Measurements from ENCODE around the gene USP31. TPM values are rescaled to one million over a fixed set of nuclear protein-coding genes. Genes with fewer than 3 reads are reported as not detected.

Gene USP31
- total and polyA plus RNA-seq, 2 of the 8 experiments (the other 6 are each of a cell fraction or from before 2014, with no cell fraction given): 6.7 to 19.0 TPM

- peaks cover 0 to 96% of the 10 kb centered on the region in 2 experiments; a peak in 2 of 4 replicates for H3K79me2 ChIP-seq (ENCODE audit: control insufficient read depth in 1 of 2, insufficient read depth in 2 of 2, low read length in 2 of 2)
- TF ChIP-seq POLR2AphosphoS5 (IDR thresholded peaks at IDR 0.05; ENCODE audit: low read depth, low read length): no peak
These were observed 7.1 kb downstream of the USP31 start for GRCh38 chr16:23141959-23142740.

More at GRCh38 chr16:23141959-23142740, 7.1 kb downstream of the USP31 start:
- Histone ChIP-seq H3K9ac (replicated peaks in 1 of 4; ENCODE audit: extremely low read depth in 1 of 4, low read depth in 3 of 4, low read length in 3 of 4) (no peak overlapping the region), H2BK20ac (ENCODE audit: low read length) (no peak overlapping the region), H3K23me2 (ENCODE audit: low read depth, low read length) (no peaks in the 10 kb centered on the region), H3K18ac (ENCODE audit: extremely low read depth, low read length) (no peak overlapping the region), H3K27ac (ENCODE audit: low read depth, low read length) (no peak overlapping the region), H2AK5ac (ENCODE audit: low read depth, low read length) (no peak overlapping the region), H3K9me3 (ENCODE audit: insufficient read depth in 2 of 2, low read depth in 1 of 2, low read length in 1 of 2) (no peaks in the 10 kb centered on the region), H4K8ac (ENCODE audit: extremely low read depth, insufficient read depth, low read length) (no peak overlapping the region), H3K4me1 (replicated peaks in 1 of 4; ENCODE audit: control insufficient read depth in 3 of 4, insufficient read depth in 4 of 4, low read length in 3 of 4) (peaks cover 8 to 15% (median 12%) of the 10 kb centered on the region in 4 experiments; a peak in 6 of 7 replicates), H2BK15ac (ENCODE audit: low read length) (no peak overlapping the region), H3K14ac (ENCODE audit: insufficient read length) (no peak overlapping the region), H3K79me1 (ENCODE audit: low read depth, low read length) (peaks cover 13% of the 10 kb centered on the region), H3K27me3 (replicated peaks in 1 of 4; ENCODE audit: control insufficient read depth in 3 of 4, extremely low read depth in 1 of 4, insufficient read depth in 3 of 4, low read length in 3 of 4) (no peaks in the 10 kb centered on the region), H4K20me1 (replicated peaks in 1 of 2; ENCODE audit: control insufficient read depth in 1 of 2, insufficient read depth in 2 of 2, low read length in 2 of 2) (peaks cover 2 to 13% of the 10 kb centered on the region in 2 experiments), H4K5ac (ENCODE audit: insufficient read length, low read depth, low read length) (no peak overlapping the region), H3K4me3 (ENCODE audit: extremely low read depth in 1 of 4, insufficient read depth in 2 of 4, low read depth in 3 of 4, low read length in 4 of 4) (no peak overlapping the region), H3K36me3 (ENCODE audit: control insufficient read depth in 2 of 4, insufficient read depth in 4 of 4, low read length in 3 of 4) (no peaks in the 10 kb centered on the region), H2BK12ac (ENCODE audit: low read depth, low read length) (no peak overlapping the region), H4K91ac (replicated peaks; ENCODE audit: insufficient read length, low read length) (no peak overlapping the region), H3K4ac (replicated peaks; ENCODE audit: insufficient read length, low read depth, low read length) (no peak overlapping the region), H2AFZ (ENCODE audit: low read length) (no peak overlapping the region), H2BK5ac (ENCODE audit: low read depth, low read length) (no peak overlapping the region), H2BK120ac (replicated peaks; ENCODE audit: low read depth, low read length) (no peak overlapping the region), H3K56ac (replicated peaks; ENCODE audit: insufficient read length, low read depth, low read length) (no peak overlapping the region), H3K4me2 (ENCODE audit: insufficient read depth in 1 of 2, low read depth in 2 of 2, low read length in 2 of 2) (no peak overlapping the region), H3K23ac (ENCODE audit: insufficient read length) (no peak overlapping the region)
- FAIRE-seq: no peak
- CTCF ChIA-PET (ENCODE audit: partially characterized antibody): interaction anchor here (1.4 kb wide), 1 partner anchor 13 kb away, joined by 5 read pairs; no protein-coding TSS in a partner anchor
- 85% methylated on average over 7 of the region's 7 CpGs; no CpG with 5 or more reads in 1 of the 2 experiments for WGBS, 2 experiments (ENCODE audit: extremely low coverage in 1 of 2, insufficient coverage in 1 of 2, insufficient read length in 1 of 2, insufficient replicate concordance in 2 of 2, low coverage in 1 of 2, low lambda C conversion rate in 2 of 2, missing lambda C conversion rate in 1 of 2)
- DNase-seq (ENCODE audit: low read depth in 1 of 2, low spot score in 2 of 2): no peak
- POLR2A ChIA-PET (ENCODE audit: partially characterized antibody): no interaction called here
